GM21423 (cell line): ENCODE results near the gene WIPF3.

Experiments used
- ATAC-seq: cut with Tn5 transposase; IDR thresholded peaks from one replicate; pipeline ENCODE4 v1.9.1; 2021; ENCODE audit warnings: mild to moderate bottlenecking, moderate library complexity; ENCODE audit not compliant: unreplicated experiment

The WIPF3 gene

DNA sequence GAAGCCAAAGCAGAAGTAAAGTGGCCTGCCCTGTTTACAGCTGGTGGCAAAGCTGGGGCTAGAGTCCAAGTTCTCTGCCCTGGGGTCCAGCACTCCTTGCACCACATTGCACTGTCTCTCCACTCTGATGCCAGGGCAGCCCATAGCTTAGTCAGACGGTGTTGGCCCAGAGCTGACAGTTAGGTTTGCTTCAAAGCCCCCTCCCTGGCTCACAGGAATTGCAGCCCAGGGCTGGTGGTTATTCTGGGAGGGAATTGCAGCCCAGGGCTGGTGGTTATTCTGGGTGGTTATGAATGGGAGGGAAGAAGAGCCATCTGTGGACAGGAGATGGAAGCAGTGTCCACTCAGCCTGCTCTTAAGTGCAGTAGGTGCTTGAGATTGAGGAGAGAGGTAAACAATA is 94.4 kb downstream of the WIPF3 start:
- no peak for ATAC-seq

DNA sequence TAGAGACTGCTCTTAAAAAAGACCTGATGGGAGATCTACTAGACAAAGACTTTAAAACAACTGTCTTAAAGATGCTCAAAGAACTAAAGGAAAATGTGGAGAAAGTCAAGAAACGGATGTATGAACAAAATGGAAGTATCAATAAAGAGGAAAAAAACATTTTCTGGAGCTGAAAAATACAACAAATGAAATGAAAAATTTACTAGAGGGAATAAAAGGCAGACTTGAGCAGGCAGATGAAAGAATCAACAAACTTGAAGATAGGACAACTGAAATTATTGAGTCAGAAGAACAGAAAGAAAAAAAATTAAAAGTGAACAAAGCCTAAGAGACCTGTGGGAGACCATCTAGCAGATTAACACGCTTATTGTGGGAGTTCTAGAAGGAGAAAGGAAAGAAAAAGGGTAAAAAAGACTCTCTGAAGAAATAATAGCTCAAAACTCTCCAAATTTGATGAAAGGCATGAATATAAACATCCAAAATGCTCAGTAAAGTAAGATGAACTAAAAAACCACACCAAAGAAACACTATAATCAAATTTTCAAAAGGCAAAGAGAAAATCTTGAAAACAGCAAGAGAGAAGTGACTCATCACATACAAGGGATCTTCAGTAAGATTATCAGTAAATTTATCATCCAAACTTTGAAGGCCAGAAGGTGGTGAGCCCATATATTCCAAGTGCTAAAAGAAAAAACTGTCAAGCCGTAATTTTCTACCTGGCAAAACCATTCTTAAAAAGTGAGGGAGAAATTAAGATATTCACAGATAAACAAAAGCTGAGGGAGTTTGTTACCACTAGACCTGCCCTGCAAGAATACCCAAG is 100.1 kb downstream of the WIPF3 start:
- ATAC-seq, result no peak

DNA sequence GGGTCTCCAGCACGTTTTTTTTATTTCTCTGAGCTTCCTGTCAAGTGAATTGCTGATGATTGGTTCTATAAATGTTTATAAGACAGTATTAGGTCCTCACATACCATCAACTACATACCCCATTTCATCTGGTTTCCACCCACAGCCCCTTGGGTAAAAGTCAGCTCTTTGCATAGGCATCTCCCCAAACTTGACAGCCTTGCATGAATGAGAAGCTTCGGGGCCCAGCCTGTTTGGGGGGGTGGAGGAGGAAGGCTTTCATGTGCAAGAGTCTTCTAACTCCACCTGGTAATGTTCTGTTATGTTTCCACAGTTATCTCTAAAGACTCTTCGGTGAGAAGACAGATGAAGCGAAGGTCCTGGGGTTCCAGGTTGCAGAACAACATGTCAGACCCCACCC is 107.9 kb downstream of the WIPF3 start:
- no peak for ATAC-seq

GRCh38 chr7:29915481-29916215 is 109.3 kb downstream of the WIPF3 start:
- no peak for ATAC-seq

DNA sequence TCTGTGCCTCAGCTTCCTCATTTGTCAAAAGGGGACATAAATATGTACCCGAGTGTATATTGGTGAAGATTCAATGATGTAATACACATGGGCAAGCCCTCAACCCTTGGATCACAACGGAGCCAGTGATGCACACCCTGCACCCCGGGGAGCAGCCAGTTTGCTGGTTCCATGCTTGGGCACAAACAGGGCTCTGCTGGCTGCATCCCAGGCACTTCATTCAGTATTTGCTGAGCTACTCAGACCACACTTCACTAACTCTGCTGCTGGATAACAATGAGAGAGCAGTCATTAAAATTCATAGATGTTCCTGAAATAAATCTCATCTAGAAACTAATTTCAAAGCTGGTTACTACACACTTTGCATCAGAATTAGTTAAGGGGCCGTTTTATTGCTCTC is 111.3 kb downstream of the WIPF3 start:
- no peak for ATAC-seq

DNA sequence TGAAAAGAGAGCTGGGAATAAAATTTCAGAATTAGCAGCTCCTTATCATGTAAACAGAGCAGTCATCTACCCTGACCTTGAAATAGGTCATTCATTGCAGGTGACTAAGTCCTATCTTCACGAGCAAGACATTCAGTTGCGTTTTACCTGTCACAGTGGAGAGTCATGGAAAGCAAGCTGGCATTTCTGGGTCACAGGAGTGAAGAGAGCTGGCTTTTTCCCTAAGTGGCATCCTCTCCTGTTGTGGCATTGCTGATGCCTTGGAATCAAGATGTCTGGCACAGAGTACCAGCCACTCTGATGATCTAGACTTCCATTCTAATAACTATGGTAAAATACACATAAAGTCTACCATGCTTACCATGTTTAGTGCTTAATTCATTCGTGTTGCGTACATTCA is 112.5 kb downstream of the WIPF3 start:
- no peak for ATAC-seq

DNA sequence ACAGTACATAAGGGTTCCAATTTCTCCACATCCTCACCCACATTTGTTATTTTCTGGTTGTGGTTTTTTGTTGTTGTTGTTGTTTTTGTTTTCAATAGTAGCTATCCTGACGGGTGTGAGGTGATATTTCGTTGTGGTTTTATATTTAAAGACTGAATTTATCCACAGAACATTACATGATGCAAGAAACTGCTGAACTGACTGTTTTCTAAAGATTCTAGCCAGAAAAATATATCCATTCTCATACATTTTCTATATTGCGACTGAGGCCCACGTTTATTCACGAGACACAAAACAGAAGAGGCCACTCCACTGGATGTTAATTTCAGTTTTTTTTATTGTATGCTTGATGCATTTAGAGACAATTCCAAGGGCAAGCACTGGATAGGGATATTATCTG is 113.5 kb downstream of the WIPF3 start:
- no peak for ATAC-seq

- no peak for ATAC-seq
These were observed 114.2 kb downstream of the WIPF3 start for GRCh38 chr7:29920491-29920890.

DNA sequence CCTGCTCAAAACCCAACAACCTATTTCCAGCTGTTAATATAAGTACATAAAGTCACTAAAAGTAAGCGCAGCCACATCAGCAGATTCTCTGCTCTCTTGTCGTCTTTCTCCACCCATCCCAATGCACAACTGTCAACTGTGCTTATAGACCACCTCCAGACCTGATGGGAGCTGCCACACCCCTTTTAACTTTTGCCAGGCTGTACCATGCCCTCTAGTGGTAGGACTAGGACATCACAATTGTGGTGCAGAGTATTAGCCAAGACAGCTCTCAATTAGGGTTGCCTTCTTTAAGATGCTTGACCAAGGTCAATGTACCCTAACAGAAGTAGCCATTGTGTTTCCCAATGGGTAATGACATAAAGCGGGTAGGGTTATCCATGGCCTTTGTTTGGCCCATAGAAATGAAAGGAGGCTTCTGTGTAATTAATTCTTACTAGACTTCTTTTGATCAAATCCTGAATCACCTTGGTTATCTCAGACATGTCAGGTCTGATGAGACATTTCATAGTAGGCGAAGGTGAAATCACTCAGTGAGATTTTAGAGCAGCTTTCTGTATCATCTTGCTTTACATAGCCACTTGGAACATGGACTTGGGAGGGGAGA is 115.2 kb downstream of the WIPF3 start:
- peak; percentile 83 for ATAC-seq

DNA sequence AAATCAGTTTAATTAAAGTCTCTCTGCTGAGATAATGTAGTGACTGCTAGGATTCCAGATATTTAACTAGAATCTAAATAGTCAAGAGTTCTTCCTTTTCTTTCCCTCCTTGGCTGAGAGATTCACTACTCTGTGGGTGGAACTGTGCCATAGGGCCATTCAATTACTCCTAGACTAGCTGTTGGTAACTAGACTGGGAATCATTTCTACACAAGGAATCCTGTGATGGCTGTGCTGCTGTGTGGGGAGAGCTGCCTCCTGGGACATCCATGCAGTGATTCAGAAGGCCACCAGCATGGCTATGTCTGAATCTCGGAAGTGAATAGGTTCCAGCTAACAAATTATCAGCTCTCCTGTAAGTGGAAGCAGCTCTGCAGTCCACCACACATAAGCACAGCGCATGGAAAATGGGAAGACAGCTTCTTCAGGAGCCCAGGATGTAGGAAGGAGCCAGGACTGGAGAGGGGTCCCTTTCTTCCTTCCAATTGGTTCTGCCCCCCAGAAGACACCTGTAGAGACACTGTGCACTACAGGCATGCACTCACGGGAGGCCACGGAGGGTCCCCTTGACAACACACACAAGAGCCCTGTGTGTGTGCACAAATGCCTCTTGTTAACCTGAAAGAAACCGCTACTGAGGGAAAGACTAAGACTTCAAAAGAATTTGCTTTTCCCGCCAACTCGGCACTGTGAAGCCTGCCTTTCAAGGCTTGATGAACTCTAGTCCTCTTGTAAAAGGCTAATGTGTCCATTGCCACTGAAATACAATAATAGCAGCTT is 116.8 kb downstream of the WIPF3 start:
- no peak for ATAC-seq

- ATAC-seq, result no peak
These were observed 117.7 kb downstream of the WIPF3 start for GRCh38 chr7:29924006-29924405.

DNA sequence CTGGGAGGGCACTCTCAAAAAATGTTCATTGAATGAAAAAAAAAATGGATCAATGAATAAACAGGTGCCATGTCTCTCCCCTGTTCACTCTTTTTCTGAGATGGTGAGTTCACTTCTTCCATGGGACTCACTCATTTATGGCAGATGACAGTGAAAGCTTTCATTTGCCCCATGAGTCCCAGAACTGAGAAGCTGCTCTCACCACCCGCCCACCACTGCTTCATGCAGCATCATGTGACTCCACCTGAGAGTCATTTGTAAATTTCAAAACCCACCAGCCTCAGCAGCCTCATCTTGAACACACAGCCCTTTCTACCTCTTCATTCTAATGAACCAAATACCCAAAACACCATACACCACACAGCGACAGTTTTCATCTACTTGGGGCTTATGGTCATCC is 118.4 kb downstream of the WIPF3 start:
- no peak for ATAC-seq

DNA sequence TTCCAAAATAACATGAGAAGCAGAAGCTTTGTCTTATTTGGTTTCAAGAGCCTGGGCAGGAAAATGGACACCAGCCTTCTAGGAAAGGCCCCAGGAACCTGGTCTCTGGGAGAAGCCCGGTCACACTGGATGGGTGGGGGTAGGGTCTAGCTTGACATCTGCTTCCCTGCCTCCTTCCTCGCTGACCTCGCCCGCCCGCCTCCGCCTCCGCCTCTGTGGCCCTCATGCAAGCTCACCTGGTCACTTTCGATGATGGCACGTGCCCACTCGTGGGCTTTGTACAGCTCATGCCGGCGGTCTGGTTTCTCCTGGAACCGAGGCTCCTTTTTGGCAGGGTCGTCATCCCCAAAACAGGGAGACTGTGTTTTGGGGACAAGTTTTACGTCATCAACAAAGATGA is 119.9 kb downstream of the WIPF3 start:
- no peak for ATAC-seq

DNA sequence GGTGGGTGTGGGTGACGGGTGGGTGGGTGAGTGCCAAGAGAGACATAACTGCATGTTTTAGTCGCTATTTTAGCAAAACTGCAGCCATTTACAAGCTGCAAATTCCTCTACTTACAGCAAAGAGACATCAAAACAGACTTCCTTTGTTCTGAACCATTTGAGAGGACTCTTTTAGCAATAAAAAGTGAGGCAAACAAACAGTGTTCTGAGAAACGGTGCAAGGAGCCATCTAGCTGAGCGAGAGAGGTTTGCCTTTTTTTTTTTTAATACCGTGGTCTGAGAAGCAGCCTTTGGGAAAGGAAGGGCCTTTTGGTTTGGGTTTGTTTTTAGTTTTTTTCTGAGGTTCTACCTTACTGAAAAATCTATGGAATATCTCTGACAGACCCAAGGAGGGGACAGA is 120.4 kb downstream of the WIPF3 start:
- ATAC-seq, result no peak

DNA sequence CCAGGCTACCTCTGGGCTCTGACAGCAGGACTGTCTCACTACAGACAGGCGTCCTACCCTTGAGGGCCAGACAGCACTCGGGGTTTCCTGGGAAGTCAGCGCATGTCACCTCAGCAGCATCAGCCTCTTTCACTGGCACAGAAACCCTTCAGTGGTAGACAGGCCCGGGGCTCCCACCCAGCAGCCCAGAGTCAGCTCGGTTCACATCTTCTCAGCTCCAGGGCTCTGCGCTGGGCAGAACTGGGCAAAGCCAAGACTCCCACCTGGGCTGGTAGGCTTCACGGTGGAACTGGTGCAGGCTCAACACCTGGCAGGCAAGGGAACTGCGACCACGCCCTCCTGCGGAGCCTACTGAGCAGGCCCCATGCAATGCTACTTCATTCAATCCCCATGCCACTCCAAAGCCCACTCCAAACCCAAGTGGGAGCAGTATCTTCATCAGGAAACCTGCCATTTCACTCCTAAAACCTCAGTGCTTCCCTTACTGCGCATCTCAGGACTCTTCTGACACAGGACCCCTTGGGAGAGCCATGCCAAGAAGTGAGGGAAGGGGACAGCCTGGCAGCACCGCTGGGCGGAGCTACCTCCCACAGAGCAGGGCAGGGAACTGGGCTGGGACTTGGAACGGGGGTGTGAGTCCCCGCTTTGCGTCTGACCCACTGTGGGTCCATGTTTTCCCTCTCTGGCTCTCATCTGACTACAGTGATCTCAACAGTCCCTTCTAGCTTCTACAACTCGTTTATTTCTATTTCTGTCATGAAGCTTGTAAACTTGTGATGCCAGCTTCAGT is 122.9 kb downstream of the WIPF3 start:
- ATAC-seq, result no peak

GRCh38 chr7:29935111-29935510 is 128.8 kb downstream of the WIPF3 start:
- ATAC-seq, result no peak

- no peak for ATAC-seq
These were observed 130.8 kb downstream of the WIPF3 start for GRCh38 chr7:29937132-29937531.

DNA sequence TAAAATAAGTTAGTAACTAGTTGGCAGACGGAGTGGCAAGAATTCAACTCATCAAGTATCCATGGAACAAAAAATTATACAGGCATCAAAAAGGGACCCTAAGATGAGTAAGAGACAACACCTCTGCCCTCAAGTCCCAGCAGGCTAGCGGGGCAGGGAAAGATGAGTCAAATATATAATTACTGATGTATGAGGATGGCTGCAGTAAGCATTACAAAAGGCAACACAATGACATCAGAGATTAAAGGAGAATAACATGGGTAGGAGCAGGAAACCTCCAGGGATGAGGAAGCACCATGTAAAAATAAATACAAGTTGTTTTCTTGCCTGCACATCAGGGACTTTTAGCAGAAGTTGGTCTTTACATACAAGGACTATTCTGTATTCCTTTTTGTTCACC is 133.9 kb downstream of the WIPF3 start:
- ATAC-seq, result no peak

GRCh38 chr7:29945259-29945809 is 139.0 kb downstream of the WIPF3 start:
- no peak for ATAC-seq
